CD4-positive, alpha-beta T cell treated with Interleukin-15 for 4 hours (primary cell): ENCODE data around the gene CDNF.

Experiments
- DNase-seq: peaks from one replicate; pipeline ENCODE4 v3.0.0-alpha.2; 2020; ENCODE audit warnings: low spot score

CDNF gene

GRCh38 chr10:14787938-14788337 is 49.9 kb downstream of the CDNF start:
- DNase-seq = no peak

GRCh38 chr10:14784459-14785055 is 53.3 kb downstream of the CDNF start:
- no peak for DNase-seq

- no peak for DNase-seq
These were observed 55.0 kb downstream of the CDNF start for GRCh38 chr10:14782691-14783363.

GRCh38 chr10:14781763-14782162 is 56.1 kb downstream of the CDNF start:
- no peak for DNase-seq

- no peak for DNase-seq
These were observed 58.7 kb downstream of the CDNF start for GRCh38 chr10:14779001-14779651.

- no peak for DNase-seq
These were observed 61.3 kb downstream of the CDNF start for GRCh38 chr10:14776546-14776945.

- DNase-seq = no peak
These were observed 62.2 kb downstream of the CDNF start for GRCh38 chr10:14775656-14776055.

GRCh38 chr10:14774797-14775196 is 63.0 kb downstream of the CDNF start, which contains the start of gene FAM107B:
Gene FAM107B (minus strand): TSS chr10:14774897. CDS start chr10:14774663, 234 bp downstream.
- no peak for DNase-seq

- DNase-seq = no peak
These were observed 63.6 kb downstream of the CDNF start for GRCh38 chr10:14774214-14774580.

GRCh38 chr10:14773551-14774213 is 64.2 kb downstream of the CDNF start:
- no peak for DNase-seq

GRCh38 chr10:14772399-14772798 is 65.4 kb downstream of the CDNF start:
- DNase-seq = no peak

- no peak for DNase-seq
These were observed 66.9 kb downstream of the CDNF start for GRCh38 chr10:14770927-14771326.
